Endothelial cell of umbilical vein (primary cell): ENCODE measurements around the gene HAPLN2.
"Not testable (repeated sequence)": the region's sequence is repeated elsewhere in the genome, so short reads cannot be mapped to it uniquely, and the experiment has no call there.

Source experiments
- POLR2A ChIP-seq: IDR thresholded peaks from 2 replicates; pipeline ENCODE4 v1.6.1; 2012; ENCODE audit warnings: low read depth, mild to moderate bottlenecking, control low read depth, low read length
- TF ChIP-seq, protein P1 (sequence below), 2 donors: IDR thresholded peaks; 1 replicate in 1 of 2; 2 replicates in 1 of 2; pipeline ENCODE4 v1.5.1; 2011; ENCODE audit warnings: low read length in 2 of 2, mild to moderate bottlenecking in 2 of 2, moderate library complexity in 2 of 2, control low read depth in 1 of 2, inconsistent platforms in 1 of 2, low read depth in 1 of 2; ENCODE audit not compliant: insufficient read depth in 1 of 2; ENCODE audit errors: extremely low read depth in 1 of 2

DNA sequence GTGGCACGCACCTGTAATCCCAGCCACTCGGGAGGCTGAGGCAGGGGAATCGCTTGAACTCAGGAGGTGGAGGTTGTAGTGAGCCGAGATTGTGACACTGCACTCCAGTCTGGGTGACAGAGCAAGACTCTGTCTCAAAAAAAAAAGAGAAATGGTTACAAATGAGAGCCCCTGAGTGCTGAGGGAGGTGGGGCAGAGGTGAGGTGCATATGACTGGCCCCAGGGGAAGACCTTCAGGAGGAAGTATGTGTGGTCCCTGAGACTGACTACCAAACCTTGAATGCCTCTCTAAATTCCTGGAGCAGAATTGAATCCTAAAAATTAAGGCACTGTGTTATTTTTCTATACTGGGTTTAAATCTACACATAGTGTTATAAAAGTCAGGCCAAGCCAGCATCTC is 11.9 kb upstream of the HAPLN2 start:
- TF ChIP-seq, protein P1, sequence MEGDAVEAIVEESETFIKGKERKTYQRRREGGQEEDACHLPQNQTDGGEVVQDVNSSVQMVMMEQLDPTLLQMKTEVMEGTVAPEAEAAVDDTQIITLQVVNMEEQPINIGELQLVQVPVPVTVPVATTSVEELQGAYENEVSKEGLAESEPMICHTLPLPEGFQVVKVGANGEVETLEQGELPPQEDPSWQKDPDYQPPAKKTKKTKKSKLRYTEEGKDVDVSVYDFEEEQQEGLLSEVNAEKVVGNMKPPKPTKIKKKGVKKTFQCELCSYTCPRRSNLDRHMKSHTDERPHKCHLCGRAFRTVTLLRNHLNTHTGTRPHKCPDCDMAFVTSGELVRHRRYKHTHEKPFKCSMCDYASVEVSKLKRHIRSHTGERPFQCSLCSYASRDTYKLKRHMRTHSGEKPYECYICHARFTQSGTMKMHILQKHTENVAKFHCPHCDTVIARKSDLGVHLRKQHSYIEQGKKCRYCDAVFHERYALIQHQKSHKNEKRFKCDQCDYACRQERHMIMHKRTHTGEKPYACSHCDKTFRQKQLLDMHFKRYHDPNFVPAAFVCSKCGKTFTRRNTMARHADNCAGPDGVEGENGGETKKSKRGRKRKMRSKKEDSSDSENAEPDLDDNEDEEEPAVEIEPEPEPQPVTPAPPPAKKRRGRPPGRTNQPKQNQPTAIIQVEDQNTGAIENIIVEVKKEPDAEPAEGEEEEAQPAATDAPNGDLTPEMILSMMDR (IDR thresholded peaks at IDR 0.05; ENCODE audit: extremely low read depth in 1 of 2, insufficient read depth in 1 of 2, low read depth in 1 of 2, low read length in 2 of 2) = not testable (repeated sequence)
- TF ChIP-seq POLR2A = not testable (repeated sequence)
